ENCODE data around the gene ITCH.

DNA sequence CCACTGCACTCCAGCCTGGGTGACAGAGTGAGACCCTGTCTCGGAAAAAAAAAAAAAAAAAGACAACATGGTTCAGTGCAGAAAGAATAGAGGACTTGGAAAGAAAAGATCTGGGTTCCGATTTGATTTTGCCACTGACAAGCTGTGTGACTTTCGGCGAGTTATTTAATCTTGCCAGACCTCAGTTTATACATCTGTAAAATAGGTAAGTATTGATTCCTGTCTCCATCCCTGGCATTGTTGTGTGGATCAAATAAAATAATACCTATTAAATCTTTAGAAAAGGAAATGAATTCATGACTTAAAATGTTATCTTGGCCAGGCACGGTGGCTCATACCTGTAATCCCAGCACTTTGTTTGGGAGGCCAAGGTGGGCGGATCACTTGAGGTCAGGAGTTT lies 7.0 kb downstream of the ITCH start:
- TF ChIP-seq PHB (CRISPR knock-in tag; IDR thresholded peaks at IDR 0.05) = no peak
- TF ChIP-seq, protein P1, sequence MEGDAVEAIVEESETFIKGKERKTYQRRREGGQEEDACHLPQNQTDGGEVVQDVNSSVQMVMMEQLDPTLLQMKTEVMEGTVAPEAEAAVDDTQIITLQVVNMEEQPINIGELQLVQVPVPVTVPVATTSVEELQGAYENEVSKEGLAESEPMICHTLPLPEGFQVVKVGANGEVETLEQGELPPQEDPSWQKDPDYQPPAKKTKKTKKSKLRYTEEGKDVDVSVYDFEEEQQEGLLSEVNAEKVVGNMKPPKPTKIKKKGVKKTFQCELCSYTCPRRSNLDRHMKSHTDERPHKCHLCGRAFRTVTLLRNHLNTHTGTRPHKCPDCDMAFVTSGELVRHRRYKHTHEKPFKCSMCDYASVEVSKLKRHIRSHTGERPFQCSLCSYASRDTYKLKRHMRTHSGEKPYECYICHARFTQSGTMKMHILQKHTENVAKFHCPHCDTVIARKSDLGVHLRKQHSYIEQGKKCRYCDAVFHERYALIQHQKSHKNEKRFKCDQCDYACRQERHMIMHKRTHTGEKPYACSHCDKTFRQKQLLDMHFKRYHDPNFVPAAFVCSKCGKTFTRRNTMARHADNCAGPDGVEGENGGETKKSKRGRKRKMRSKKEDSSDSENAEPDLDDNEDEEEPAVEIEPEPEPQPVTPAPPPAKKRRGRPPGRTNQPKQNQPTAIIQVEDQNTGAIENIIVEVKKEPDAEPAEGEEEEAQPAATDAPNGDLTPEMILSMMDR (IDR thresholded peaks at IDR 0.05 in 2 of 3, conservative IDR thresholded peaks at IDR 0.05 in 1 of 3; ENCODE audit: insufficient read depth in 2 of 3, low read depth in 1 of 3, low read length in 3 of 3) = no peak
- TF ChIP-seq, protein P2, sequence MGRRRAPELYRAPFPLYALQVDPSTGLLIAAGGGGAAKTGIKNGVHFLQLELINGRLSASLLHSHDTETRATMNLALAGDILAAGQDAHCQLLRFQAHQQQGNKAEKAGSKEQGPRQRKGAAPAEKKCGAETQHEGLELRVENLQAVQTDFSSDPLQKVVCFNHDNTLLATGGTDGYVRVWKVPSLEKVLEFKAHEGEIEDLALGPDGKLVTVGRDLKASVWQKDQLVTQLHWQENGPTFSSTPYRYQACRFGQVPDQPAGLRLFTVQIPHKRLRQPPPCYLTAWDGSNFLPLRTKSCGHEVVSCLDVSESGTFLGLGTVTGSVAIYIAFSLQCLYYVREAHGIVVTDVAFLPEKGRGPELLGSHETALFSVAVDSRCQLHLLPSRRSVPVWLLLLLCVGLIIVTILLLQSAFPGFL (CRISPR knock-in tag; IDR thresholded peaks at IDR 0.05) = no peak
- no peak for TF ChIP-seq HNRNPLL (IDR thresholded peaks at IDR 0.05; ENCODE audit: low read depth, low read length, poor library complexity, severe bottlenecking)
- TF ChIP-seq, protein P3, sequence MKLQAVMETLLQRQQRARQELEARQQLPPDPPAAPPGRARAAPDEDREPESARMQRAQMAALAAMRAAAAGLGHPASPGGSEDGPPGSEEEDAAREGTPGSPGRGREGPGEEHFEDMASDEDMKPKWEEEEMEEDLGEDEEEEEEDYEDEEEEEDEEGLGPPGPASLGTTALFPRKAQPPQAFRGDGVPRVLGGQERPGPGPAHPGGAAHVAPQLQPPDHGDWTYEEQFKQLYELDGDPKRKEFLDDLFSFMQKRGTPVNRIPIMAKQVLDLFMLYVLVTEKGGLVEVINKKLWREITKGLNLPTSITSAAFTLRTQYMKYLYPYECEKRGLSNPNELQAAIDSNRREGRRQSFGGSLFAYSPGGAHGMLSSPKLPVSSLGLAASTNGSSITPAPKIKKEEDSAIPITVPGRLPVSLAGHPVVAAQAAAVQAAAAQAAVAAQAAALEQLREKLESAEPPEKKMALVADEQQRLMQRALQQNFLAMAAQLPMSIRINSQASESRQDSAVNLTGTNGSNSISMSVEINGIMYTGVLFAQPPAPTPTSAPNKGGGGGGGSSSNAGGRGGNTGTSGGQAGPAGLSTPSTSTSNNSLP (IDR thresholded peaks at IDR 0.05; ENCODE audit: borderline replicate concordance, low read depth, low read length) = no peak
- TF ChIP-seq MEF2A (IDR thresholded peaks at IDR 0.05; ENCODE audit: control insufficient read depth, low read depth, low read length) = no peak
- no peak for TF ChIP-seq NR4A1 (CRISPR knock-in tag; IDR thresholded peaks at IDR 0.05)
- no peak for TF ChIP-seq NR4A1 (tag; IDR thresholded peaks at IDR 0.05)
- TF ChIP-seq, protein P4, sequence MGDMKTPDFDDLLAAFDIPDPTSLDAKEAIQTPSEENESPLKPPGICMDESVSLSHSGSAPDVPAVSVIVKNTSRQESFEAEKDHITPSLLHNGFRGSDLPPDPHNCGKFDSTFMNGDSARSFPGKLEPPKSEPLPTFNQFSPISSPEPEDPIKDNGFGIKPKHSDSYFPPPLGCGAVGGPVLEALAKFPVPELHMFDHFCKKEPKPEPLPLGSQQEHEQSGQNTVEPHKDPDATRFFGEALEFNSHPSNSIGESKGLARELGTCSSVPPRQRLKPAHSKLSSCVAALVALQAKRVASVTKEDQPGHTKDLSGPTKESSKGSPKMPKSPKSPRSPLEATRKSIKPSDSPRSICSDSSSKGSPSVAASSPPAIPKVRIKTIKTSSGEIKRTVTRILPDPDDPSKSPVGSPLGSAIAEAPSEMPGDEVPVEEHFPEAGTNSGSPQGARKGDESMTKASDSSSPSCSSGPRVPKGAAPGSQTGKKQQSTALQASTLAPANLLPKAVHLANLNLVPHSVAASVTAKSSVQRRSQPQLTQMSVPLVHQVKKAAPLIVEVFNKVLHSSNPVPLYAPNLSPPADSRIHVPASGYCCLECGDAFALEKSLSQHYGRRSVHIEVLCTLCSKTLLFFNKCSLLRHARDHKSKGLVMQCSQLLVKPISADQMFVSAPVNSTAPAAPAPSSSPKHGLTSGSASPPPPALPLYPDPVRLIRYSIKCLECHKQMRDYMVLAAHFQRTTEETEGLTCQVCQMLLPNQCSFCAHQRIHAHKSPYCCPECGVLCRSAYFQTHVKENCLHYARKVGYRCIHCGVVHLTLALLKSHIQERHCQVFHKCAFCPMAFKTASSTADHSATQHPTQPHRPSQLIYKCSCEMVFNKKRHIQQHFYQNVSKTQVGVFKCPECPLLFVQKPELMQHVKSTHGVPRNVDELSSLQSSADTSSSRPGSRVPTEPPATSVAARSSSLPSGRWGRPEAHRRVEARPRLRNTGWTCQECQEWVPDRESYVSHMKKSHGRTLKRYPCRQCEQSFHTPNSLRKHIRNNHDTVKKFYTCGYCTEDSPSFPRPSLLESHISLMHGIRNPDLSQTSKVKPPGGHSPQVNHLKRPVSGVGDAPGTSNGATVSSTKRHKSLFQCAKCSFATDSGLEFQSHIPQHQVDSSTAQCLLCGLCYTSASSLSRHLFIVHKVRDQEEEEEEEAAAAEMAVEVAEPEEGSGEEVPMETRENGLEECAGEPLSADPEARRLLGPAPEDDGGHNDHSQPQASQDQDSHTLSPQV (IDR thresholded peaks at IDR 0.05) = no peak
- TF ChIP-seq KDM1A (IDR thresholded peaks at IDR 0.05) = no peak
- TF ChIP-seq, protein P5, sequence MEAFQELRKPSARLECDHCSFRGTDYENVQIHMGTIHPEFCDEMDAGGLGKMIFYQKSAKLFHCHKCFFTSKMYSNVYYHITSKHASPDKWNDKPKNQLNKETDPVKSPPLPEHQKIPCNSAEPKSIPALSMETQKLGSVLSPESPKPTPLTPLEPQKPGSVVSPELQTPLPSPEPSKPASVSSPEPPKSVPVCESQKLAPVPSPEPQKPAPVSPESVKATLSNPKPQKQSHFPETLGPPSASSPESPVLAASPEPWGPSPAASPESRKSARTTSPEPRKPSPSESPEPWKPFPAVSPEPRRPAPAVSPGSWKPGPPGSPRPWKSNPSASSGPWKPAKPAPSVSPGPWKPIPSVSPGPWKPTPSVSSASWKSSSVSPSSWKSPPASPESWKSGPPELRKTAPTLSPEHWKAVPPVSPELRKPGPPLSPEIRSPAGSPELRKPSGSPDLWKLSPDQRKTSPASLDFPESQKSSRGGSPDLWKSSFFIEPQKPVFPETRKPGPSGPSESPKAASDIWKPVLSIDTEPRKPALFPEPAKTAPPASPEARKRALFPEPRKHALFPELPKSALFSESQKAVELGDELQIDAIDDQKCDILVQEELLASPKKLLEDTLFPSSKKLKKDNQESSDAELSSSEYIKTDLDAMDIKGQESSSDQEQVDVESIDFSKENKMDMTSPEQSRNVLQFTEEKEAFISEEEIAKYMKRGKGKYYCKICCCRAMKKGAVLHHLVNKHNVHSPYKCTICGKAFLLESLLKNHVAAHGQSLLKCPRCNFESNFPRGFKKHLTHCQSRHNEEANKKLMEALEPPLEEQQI (IDR thresholded peaks at IDR 0.05) = no peak
- no peak for TF ChIP-seq LARP7 (IDR thresholded peaks at IDR 0.05)
- TF ChIP-seq, protein P6, sequence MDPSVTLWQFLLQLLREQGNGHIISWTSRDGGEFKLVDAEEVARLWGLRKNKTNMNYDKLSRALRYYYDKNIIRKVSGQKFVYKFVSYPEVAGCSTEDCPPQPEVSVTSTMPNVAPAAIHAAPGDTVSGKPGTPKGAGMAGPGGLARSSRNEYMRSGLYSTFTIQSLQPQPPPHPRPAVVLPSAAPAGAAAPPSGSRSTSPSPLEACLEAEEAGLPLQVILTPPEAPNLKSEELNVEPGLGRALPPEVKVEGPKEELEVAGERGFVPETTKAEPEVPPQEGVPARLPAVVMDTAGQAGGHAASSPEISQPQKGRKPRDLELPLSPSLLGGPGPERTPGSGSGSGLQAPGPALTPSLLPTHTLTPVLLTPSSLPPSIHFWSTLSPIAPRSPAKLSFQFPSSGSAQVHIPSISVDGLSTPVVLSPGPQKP (CRISPR knock-in tag; IDR thresholded peaks at IDR 0.05) = no peak
- no peak for TF ChIP-seq RCOR1 (IDR thresholded peaks at IDR 0.05; ENCODE audit: borderline replicate concordance in 1 of 2, low read depth in 2 of 2, low read length in 2 of 2)
- no peak for TF ChIP-seq CBFA2T2 (conservative IDR thresholded peaks at IDR 0.05)
